Caco-2 (cell line): ENCODE results near the gene AGPAT2. TPM values are rescaled to one million over a fixed set of nuclear protein-coding genes. Genes with fewer than 3 reads are reported as not detected.

Source experiments
- BruUV-seq: library from RNA; stranded (reverse); fragments of 400-500 nt; replicated peaks from 2 replicates; lab custom pipeline; 2021; lab: Mats Ljungman, UMichigan
- CTCF ChIA-PET: fragments of 300-600 bp; sonication (Branson Sonifier 250); formaldehyde crosslinking; loops from one replicate; lab custom pipeline; 2022; ENCODE audit warnings: antibody characterized with exemption; lab: Charles Lee
- POLR2A ChIA-PET: fragments of 300-600 bp; sonication (Branson Sonifier 250); formaldehyde crosslinking; loops from one replicate; lab custom pipeline; 2022; ENCODE audit warnings: antibody characterized with exemption; lab: Charles Lee
- DNase-seq, 2 experiments: peaks; one replicate each; pipeline versions ENCODE4 v3.0.0 to v3.0.0-alpha.2; 2020 to 2022
- H3K27me3 ChIP-seq: replicated peaks from 2 replicates; pipeline ENCODE4 v1.6.0; 2011; ENCODE audit warnings: low read length; ENCODE audit not compliant: control insufficient read depth, insufficient read depth
- H3K36me3 ChIP-seq: 2 replicates; pipeline ENCODE4 v1.5.1; 2011; ENCODE audit warnings: low read length; ENCODE audit not compliant: control insufficient read depth, insufficient read depth
- H3K4me1 ChIP-seq: fragments of 250-450 bp; sonication (Bioruptor Pico); 2 replicates; pipeline ENCODE4 v1.5.1; 2020; ENCODE audit warnings: mild to moderate bottlenecking
- H3K4me3 ChIP-seq: 2 replicates; pipeline ENCODE4 v1.5.1; 2011; ENCODE audit warnings: low read depth, mild to moderate bottlenecking, control low read depth, low read length
- H3K9me3 ChIP-seq: fragments of 250-450 bp; sonication (Bioruptor Pico); 2 replicates; pipeline ENCODE4 v1.5.1; 2020; ENCODE audit warnings: mild to moderate bottlenecking, moderate library complexity
- H3K27ac Mint-ChIP-seq: one replicate; pipeline ENCODE4 v1.8.0; 2022; ENCODE audit warnings: mixed read lengths; ENCODE audit not compliant: unreplicated experiment
- H3K27me3 Mint-ChIP-seq: one replicate; pipeline ENCODE4 v1.8.0; 2022; ENCODE audit warnings: mixed read lengths; ENCODE audit not compliant: insufficient read depth, unreplicated experiment
- H3K36me3 Mint-ChIP-seq: one replicate; pipeline ENCODE4 v1.8.0; 2022; ENCODE audit warnings: mild to moderate bottlenecking, mixed read lengths; ENCODE audit not compliant: insufficient read depth, unreplicated experiment
- H3K4me1 Mint-ChIP-seq: one replicate; pipeline ENCODE4 v1.8.0; 2022; ENCODE audit warnings: low read depth, mixed read lengths; ENCODE audit not compliant: unreplicated experiment
- H3K4me3 Mint-ChIP-seq: one replicate; pipeline ENCODE4 v1.8.0; 2022; ENCODE audit warnings: mild to moderate bottlenecking, moderate library complexity, mixed read lengths; ENCODE audit not compliant: unreplicated experiment
- H3K9me3 Mint-ChIP-seq: one replicate; pipeline ENCODE4 v1.8.0; 2022; ENCODE audit warnings: mixed read lengths; ENCODE audit not compliant: unreplicated experiment
- intact Hi-C: fragments of 100-400 bp; cut with micrococcal nuclease; formaldehyde crosslinking; loops from one replicate; pipeline ENCODE4 v1.10.0; 2022; ENCODE audit not compliant: unreplicated experiment
- total RNA-seq: library from RNA; stranded (reverse); gene quantifications from 2 replicates; pipeline ENCODE4 v1.2.3, GENCODE V29; 2022
- TF ChIP-seq, protein P1 (sequence below), 2 experiments: fragments of 200-600 bp in 1 of 2; IDR thresholded peaks; 1 replicate in 1 of 2; 2 replicates in 1 of 2; pipeline versions ENCODE4 v1.5.1 to v1.8.0; 2011 to 2022; ENCODE audit warnings: antibody characterized with exemption in 1 of 2, control low read depth in 1 of 2, inconsistent platforms in 1 of 2, low read depth in 1 of 2, low read length in 1 of 2, mild to moderate bottlenecking in 1 of 2, moderate library complexity in 1 of 2; ENCODE audit not compliant: insufficient read depth in 1 of 2, severe bottlenecking in 1 of 2, unreplicated experiment in 1 of 2

AGPAT2 gene
- total RNA-seq, 1 experiment from 2014 or later: 68.7 TPM

DNA sequence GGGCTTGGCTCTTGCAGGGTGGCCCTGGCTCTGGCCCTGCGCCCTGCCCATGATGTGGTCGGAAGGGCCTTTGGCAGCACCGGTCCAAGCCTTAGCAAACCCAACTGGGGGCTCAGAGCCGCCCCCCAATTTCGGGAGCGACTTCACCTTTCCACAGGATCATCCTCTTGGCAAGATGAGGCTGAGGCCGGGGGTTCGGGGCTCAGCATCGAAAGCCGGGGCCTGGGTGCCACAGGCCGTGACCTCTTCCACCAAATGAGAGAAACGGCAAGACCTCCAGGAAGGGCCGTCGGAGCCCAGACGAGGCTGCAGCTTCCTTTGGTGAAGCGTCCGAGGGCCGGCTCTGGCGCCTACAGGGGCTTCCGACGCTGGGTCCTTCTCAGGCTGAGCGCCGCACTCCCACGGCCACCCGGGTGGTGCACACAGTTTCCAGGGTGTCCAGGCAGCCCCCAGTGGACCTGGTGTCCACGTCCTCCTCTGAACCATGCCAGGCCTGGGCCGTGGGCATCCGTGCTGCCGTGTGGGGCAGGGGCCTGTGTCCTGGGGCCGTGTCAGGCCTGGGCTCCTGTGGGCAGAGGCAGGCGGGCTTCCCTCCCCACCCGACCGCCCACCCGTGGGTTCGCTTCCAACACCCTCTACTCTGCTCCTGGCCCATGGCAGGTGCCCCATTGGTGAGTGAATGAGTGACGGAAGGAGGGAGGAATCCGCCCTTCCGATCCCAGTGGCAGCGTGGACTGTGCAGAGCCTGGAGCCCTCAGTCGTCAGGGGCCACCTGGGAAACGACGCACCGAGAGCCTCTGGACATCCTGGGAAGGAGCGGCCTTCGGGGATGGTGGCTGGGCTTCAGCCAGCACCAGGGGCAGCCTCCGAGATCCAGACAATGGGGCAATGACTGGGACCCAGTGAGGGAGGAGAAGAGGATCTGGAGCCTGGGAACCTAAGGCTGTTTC lies 5.2 kb upstream of the AGPAT2 start:
- peaks cover 63% of the 10 kb centered on the region for H3K4me1 ChIP-seq
- no peak overlapping the region for H3K4me3 Mint-ChIP-seq
- intact Hi-C loops: loop anchor here (1.0 to 5.0 kb wide), 2 partner anchors 60 to 208 kb away; no protein-coding TSS in a partner anchor
- no peak for DNase-seq
- no TSS peak for BruUV-seq
- TF ChIP-seq, protein P1, sequence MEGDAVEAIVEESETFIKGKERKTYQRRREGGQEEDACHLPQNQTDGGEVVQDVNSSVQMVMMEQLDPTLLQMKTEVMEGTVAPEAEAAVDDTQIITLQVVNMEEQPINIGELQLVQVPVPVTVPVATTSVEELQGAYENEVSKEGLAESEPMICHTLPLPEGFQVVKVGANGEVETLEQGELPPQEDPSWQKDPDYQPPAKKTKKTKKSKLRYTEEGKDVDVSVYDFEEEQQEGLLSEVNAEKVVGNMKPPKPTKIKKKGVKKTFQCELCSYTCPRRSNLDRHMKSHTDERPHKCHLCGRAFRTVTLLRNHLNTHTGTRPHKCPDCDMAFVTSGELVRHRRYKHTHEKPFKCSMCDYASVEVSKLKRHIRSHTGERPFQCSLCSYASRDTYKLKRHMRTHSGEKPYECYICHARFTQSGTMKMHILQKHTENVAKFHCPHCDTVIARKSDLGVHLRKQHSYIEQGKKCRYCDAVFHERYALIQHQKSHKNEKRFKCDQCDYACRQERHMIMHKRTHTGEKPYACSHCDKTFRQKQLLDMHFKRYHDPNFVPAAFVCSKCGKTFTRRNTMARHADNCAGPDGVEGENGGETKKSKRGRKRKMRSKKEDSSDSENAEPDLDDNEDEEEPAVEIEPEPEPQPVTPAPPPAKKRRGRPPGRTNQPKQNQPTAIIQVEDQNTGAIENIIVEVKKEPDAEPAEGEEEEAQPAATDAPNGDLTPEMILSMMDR (IDR thresholded peaks at IDR 0.05; ENCODE audit: insufficient read depth in 1 of 2, low read depth in 1 of 2, low read length in 1 of 2, severe bottlenecking in 1 of 2, unreplicated experiment in 1 of 2): no peak
- H3K36me3 Mint-ChIP-seq: peaks cover 6% of the 10 kb centered on the region
- no peaks in the 10 kb centered on the region for H3K27me3 Mint-ChIP-seq
- no peaks in the 10 kb centered on the region for H3K27me3 ChIP-seq
- POLR2A ChIA-PET: interaction anchor here (0.6 to 1.1 kb wide), 2 partner anchors 16 to 208 kb away, joined by 3 to 4 read pairs; no protein-coding TSS in a partner anchor
- no peaks in the 10 kb centered on the region for H3K9me3 Mint-ChIP-seq
- H3K4me1 Mint-ChIP-seq: peaks cover 19% of the 10 kb centered on the region
- H3K36me3 ChIP-seq: no peaks in the 10 kb centered on the region
- no peaks in the 10 kb centered on the region for H3K9me3 ChIP-seq
- H3K27ac Mint-ChIP-seq: peak overlapping the region; percentile 91
- CTCF ChIA-PET: interaction anchor here (1.2 to 1.4 kb wide), 4 partner anchors 18 to 208 kb away, joined by 4 to 9 read pairs (median 6); no protein-coding TSS in a partner anchor
- H3K4me3 ChIP-seq: no peak overlapping the region

DNA sequence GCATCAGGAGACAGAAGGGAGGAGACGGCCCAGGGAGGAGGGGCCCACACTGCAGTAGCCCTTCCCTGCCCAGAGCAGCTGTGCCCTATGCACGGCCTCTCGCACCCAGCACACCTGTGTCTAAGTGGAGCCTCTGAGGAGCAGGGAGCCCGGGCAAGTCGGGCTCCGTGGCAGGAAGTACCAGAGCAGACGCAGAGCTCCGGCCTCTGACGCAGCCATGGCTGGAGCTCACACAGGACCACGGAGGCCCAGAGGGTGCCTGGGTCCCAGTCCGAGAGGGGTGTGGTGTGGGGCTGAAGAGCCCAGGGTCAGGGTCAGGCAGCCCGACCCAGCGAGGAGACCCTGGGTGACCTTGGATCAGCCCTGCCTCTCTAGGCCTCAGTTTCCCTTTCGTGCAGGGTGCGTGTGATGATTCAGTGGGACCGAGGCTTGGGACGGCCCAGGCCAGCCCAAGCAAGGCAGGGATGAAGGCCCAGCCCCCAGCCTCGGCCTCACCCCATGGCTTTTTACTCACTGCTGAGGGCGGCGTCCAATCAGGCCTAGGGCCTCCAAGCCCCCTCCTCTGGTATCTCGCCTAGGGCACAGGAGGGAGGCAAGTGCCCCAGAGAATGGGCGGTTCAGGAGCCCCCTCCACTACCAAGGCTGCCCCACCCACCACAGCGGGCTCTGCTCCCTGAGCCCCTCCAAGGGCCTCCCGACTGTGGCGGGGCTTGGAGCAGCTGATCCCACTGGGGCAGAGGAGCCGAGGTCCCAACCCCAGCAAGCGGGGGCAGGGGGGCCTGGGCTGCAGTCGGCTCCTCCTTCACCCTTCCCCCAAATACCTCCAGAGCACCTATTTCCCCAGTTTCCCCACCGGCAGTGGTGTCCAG lies 4.3 kb upstream of the AGPAT2 start:
- H3K4me1 ChIP-seq: peaks cover 58% of the 10 kb centered on the region
- H3K27me3 Mint-ChIP-seq: no peaks in the 10 kb centered on the region
- no peak overlapping the region for H3K4me3 ChIP-seq
- peaks cover 11% of the 10 kb centered on the region for H3K4me1 Mint-ChIP-seq
- intact Hi-C loops: loop anchor here (5.0 kb wide), 1 partner anchor 59 kb away; no protein-coding TSS in a partner anchor
- DNase-seq: no peak
- no TSS peak for BruUV-seq
- ChIA-PET CTCF (no interaction called here), POLR2A (no interaction called here)
- H3K36me3 ChIP-seq: no peaks in the 10 kb centered on the region
- H3K36me3 Mint-ChIP-seq: no peaks in the 10 kb centered on the region
- no peak overlapping the region for H3K27ac Mint-ChIP-seq
- no peaks in the 10 kb centered on the region for H3K27me3 ChIP-seq
- no peak overlapping the region for H3K4me3 Mint-ChIP-seq
- no peaks in the 10 kb centered on the region for H3K9me3 Mint-ChIP-seq
- TF ChIP-seq, protein P1 (IDR thresholded peaks at IDR 0.05; ENCODE audit: insufficient read depth in 1 of 2, low read depth in 1 of 2, low read length in 1 of 2, severe bottlenecking in 1 of 2, unreplicated experiment in 1 of 2): no peak
- H3K9me3 ChIP-seq: no peaks in the 10 kb centered on the region

GRCh38 chr9:136690806-136691261 lies 3.6 kb upstream of the AGPAT2 start:
- H3K27ac Mint-ChIP-seq: no peak overlapping the region
- Histone ChIP-seq H3K27me3 (no peaks in the 10 kb centered on the region), H3K4me3 (no peak overlapping the region), H3K36me3 (no peaks in the 10 kb centered on the region), H3K9me3 (no peaks in the 10 kb centered on the region), H3K4me1 (peaks cover 54% of the 10 kb centered on the region)
- TF ChIP-seq, protein P1 (IDR thresholded peaks at IDR 0.05; ENCODE audit: insufficient read depth in 1 of 2, low read depth in 1 of 2, low read length in 1 of 2, severe bottlenecking in 1 of 2, unreplicated experiment in 1 of 2): no peak
- BruUV-seq: no TSS peak
- CTCF ChIA-PET: interaction anchor here (1.3 kb wide), 1 partner anchor 19 kb away, joined by 3 read pairs; no protein-coding TSS in a partner anchor
- no peaks in the 10 kb centered on the region for H3K27me3 Mint-ChIP-seq
- H3K4me1 Mint-ChIP-seq: peaks cover 11% of the 10 kb centered on the region
- intact Hi-C loops: loop anchor here (5.0 kb wide), 1 partner anchor 59 kb away; no protein-coding TSS in a partner anchor
- no peaks in the 10 kb centered on the region for H3K36me3 Mint-ChIP-seq
- H3K9me3 Mint-ChIP-seq: no peaks in the 10 kb centered on the region
- no peak overlapping the region for H3K4me3 Mint-ChIP-seq
- POLR2A ChIA-PET: no interaction called here
- DNase-seq: no peak
